Measurements from ENCODE around the gene SLC24A4.

The SLC24A4 gene

GRCh38 chr14:92484132-92484823 lies 161.3 kb downstream of the SLC24A4 start:
- DNase-seq, result no peak

DNA sequence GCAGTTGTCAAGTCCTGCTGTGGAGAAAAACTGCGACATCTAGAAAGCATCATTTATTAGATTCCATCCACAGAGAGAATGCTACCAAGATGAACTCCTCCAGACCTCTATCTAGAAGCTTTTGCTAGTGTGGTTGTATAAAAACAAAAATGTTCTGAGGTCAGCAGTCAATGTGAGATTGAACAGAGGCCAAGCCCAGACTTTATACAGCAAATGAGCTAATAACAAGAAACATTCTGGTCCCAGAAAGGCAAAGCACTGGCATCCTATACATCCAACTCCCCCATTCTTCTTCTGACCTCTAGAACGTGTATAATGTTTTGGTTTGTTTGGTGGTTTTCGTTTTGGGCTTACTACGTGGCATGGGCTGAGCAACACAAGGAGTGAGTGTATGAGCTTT lies 163.9 kb downstream of the SLC24A4 start:
- no peak for DNase-seq

- DNase-seq, result no peak
Observed at GRCh38 chr14:92487513-92488133, 164.7 kb downstream of the SLC24A4 start.

- DNase-seq, result no peak
Observed at GRCh38 chr14:92489394-92490238, 166.7 kb downstream of the SLC24A4 start.

GRCh38 chr14:92490239-92490959 lies 167.4 kb downstream of the SLC24A4 start:
- DNase-seq, result no peak

DNA sequence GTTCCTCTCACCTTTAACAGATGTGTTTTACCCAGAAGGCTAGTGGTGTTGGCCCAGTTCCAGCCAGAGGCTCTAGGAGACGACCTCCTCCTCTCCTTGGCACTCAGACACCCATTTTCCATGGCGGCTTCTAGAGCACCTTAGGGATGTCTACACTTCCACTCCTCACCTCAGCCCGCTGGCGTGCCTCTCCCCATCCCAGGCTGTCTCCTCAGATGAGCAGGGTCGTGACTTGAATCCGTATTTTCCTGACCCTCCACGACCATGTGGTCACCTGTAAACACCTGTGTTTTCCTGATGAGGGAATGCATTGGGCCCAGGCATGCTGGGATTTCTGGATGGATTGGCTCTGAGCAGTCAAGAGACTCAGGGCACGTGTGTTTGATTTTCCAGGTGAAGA lies 168.8 kb downstream of the SLC24A4 start:
- no peak for DNase-seq

- DNase-seq, result no peak
Observed at GRCh38 chr14:92492258-92492657, 169.3 kb downstream of the SLC24A4 start.

GRCh38 chr14:92493024-92493423 lies 170.1 kb downstream of the SLC24A4 start:
- no peak for DNase-seq

DNA sequence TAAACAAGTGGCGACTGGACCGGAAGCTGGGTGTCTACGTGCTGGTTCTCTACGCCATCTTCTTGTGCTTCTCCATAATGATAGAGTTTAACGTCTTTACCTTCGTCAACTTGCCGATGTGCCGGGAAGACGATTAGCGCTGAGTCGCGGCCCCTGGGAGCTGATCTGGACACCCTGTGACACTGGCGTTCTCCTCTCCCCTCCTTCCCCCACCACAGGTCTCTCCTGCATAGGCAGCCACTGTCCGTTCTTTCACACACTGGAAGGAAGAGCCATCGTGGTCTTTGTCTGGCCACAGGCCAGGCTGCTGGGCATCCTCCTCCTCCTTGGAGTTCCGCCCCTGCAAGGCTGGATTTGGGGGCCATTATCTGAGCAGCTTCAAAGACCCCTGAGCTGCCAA lies 170.5 kb downstream of the SLC24A4 start:
- no peak for DNase-seq

DNA sequence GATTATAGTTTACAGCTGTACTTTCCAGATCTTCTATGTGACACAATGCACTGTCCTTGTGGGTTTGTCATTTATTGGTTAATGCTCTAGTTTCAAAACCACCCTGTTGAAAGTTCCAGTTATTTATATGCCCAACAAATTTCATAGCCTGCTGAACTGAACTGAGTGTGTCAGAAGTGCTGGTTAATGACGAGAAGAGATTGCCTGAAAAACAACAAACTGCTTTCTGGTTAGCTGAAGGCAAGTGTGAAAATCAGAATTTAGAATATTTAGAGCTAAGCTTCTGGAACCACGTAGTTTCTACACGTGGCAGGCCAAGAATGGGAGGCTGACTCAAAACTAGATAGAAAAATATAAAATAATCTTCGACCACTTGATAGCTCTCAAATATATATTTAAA lies 171.5 kb downstream of the SLC24A4 start:
- DNase-seq, result no peak

GRCh38 chr14:92495027-92495426 lies 172.1 kb downstream of the SLC24A4 start:
- DNase-seq, result no peak

GRCh38 chr14:92496191-92496857 lies 173.4 kb downstream of the SLC24A4 start:
- no peak for DNase-seq

GRCh38 chr14:92497391-92497790 lies 174.4 kb downstream of the SLC24A4 start:
- DNase-seq, result no peak

DNA sequence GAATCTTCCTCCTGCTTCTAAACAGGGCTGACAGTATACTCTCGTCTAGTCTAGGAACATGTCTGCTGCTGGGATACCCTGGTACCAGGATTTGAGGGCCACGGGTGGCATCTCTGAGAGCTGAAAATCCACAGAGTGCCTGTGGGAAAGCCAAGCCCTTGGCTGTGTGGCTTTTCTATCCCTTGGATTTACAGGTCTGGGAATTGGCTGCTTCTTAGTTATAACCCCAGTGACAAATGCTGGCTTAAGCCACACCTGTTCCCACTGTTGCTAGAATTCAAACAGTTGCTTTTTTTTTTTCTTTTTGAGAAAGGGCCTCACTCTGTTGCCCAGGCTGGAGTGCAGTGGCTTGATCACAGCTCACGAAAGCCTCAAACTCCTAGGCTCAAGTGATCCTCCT lies 176.3 kb downstream of the SLC24A4 start:
- DNase-seq, result no peak

DNA sequence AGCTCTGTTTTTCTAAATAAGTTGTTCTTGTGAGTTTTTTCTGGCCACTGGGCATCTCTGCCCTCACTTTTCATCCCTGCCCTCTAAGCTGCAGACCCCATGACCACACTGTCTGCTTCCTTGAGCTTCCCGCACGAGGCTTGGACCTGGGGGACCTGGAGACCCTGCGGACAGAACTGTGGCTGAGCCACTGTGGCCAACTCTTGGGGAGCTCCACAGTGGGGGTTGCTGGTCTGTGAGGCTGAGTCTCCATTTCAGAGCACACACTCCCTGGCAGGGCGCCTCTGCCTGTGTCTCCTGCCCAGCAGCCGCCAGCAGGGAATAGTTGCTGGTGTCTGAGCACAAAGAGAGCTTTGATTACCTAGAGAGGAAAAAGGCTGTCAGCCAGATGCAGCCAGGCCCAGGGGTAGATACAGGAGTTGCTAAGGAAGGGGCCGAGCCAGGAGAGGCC lies 177.6 kb downstream of the SLC24A4 start:
- no peak for DNase-seq

DNA sequence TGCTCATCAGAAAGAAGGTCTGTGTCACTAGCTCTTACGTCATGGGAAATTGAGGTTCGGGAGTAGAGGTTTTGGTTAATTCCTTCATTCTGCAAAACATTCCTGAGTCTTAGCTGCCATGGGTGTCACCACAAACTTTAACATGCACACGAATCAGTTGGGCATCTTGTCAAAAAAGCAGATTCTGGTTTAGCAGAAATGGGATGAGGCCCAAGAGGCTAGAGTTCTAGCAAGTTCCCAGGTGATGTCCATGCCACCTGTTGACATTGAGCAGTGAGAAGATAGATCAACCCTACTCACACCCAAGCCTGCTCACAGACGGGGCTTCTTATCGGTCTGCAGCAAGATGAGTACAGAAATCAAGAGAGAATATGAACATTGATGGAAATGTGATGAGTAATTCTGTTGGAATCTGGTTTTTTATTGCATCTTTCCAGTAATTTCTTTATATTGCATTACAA lies 179.0 kb downstream of the SLC24A4 start:
- DNase-seq, result no peak

DNA sequence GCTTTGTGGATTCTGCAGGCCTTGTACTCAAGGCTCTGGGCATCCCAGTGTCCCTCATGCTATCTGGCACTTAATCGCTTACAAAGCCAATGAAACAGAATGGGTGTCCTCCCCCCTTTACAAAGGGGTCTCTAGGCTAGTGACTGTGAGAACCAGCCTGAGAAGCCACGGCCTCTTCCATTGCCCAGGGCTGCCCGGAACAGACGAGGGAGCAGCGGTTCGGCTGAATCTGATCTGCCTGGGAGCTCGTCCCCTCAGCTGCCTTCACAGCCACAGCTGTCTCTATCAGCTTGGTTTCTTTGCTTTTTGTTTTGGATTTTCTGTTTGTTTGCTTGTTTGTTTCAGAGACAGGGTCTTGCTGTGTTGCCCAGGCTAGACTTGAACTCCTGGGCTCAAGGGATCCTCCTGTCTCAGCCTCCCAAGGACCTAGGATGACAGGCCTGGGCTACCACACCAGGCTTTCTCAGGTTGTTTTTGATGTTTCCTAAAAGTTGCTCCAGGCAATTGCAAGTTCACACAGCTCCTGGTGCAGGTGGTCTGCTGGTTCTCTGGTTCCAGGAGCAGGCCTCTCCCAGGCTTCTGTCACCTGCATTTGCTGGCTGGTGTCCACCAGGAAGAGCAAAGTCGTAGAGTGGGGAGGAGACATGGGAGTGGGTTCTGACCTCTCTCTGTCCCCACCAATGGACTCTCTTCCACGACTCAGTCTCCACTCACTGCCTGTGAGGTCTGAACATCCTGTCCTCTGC lies 179.7 kb downstream of the SLC24A4 start:
- no peak for DNase-seq

- no peak for DNase-seq
Observed at GRCh38 chr14:92503756-92504491, 181.0 kb downstream of the SLC24A4 start.

- DNase-seq, result no peak
Observed at GRCh38 chr14:92505826-92506225, 182.9 kb downstream of the SLC24A4 start.

- no peak for DNase-seq
Observed at GRCh38 chr14:92506231-92506630, 183.3 kb downstream of the SLC24A4 start.

GRCh38 chr14:92507174-92507768 lies 184.3 kb downstream of the SLC24A4 start:
- peak; percentile 48 for DNase-seq
